GM18498 (cell line): ENCODE data around the gene LSP1.
A peak's percentile ranks its signal among the peaks of the same experiment; 100 is the strongest.

Experiments
- ATAC-seq: cut with Tn5 transposase; IDR thresholded peaks from one replicate; pipeline ENCODE4 v1.9.1; 2021; ENCODE audit warnings: mild to moderate bottlenecking, moderate library complexity; ENCODE audit not compliant: unreplicated experiment

The LSP1 gene

DNA sequence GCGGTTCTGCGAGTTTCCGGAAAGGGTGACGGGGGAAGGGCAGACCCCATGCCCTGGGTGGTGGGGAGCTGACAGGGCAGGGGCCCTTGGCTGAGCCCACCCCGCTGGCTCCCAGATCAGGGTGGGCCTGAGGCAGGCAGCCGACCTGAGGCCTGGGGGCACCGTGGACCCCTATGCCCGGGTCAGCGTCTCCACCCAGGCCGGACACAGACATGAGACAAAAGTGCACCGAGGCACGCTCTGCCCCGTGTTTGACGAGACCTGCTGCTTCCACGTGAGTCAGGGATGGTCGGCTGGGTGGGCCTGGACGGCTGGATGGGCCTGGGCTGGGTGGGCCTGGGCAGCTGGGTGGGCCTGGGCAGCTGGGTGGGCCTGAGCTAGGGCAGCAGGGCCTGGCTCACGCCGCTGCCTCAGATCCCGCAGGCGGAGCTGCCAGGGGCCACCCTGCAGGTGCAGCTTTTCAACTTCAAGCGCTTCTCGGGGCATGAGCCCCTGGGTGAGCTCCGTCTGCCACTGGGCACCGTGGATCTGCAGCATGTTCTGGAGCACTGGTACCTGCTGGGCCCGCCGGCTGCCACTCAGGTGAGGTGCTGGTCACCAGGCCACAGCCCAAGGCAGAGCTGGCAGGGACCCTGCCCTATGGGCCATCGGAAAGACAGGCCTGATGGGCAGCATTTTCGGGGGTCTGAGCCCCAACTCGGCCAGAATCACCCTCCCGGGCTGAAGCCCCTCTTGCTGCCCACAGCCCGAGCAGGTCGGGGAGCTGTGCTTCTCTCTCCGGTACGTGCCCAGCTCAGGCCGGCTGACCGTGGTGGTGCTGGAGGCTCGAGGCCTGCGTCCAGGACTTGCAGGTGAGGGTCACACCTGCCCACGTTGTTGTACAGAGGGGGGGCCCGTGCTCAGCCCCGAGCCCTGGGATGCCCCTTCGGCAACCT, 16.6 kb upstream of the LSP1 start:
- no peak for ATAC-seq

GRCh38 chr11:1837171-1838076, 15.5 kb upstream of the LSP1 start:
- ATAC-seq: peak; percentile 69

- ATAC-seq: no peak
These were observed 14.8 kb upstream of the LSP1 start for GRCh38 chr11:1838077-1838425.

DNA sequence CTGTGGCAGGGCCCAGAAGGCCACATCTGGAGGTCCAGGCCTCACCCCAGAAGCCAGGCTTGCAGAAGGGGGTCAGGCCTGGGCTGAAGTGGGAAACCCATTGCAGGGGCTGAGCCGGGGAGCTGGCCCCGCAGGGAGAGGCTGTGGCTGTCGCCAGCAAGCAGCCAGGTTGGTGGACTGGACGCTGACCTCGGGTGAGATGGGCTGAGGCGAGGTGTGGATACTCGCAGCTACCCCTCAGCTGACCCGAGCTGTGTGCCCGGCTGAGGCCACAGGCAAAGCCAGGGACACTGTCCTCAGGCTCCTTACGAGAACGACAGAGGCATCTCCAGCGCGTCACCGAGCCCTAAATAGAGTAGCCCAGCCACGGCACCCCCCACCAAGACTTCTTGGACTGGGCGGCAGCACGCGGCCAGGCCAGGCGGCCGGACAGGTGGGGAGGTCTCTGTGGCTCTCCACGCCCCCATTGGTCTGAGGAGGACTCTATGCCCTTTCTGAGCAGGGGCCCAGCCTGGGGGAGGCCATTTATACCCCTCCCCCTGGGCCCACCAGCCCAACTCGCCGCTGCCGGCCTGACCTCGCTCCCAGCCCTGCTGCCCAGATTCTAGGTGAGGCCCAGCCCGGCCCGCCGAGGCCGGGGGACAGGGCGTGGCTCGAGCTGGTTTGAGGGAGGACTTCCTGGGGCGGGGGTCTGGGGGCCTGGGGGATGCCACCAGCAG, 14.3 kb upstream of the LSP1 start, which contains the start of gene TNNI2:
TNNI2 (plus strand) TSS at position 556 of the 719 bp plus-strand sequence. CDS start 716 bp downstream, outside the sequence.
- ATAC-seq: no peak

GRCh38 chr11:1839204-1839923, 13.5 kb upstream of the LSP1 start:
- ATAC-seq: no peak

GRCh38 chr11:1839924-1840779, 12.7 kb upstream of the LSP1 start:
- ATAC-seq: peak; percentile 44

DNA sequence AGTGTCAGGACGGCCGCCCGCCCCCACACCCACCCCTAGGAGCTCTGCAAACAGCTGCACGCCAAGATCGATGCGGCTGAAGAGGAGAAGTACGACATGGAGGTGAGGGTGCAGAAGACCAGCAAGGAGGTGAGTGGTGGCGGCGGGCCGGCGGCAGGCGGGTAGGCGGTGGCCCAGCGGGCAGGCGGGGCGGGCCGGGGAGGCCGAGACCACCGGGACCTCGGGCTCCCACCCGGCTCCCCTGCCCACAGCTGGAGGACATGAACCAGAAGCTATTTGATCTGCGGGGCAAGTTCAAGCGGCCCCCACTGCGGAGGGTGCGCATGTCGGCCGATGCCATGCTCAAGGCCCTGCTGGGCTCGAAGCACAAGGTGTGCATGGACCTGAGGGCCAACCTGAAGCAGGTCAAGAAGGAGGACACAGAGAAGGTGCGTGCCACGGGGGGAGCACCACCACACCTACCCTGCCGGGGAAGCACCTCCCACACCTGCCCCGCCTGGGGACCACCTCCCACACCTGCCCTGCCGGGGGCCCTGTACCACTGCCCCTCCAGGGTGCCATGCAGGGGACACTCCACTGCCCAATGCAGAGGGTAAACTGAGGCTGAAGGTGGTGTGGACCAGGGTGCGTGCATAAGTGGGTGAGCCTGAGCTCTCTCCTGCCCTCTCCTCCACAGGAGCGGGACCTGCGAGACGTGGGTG, 12.0 kb upstream of the LSP1 start:
- no peak for ATAC-seq

DNA sequence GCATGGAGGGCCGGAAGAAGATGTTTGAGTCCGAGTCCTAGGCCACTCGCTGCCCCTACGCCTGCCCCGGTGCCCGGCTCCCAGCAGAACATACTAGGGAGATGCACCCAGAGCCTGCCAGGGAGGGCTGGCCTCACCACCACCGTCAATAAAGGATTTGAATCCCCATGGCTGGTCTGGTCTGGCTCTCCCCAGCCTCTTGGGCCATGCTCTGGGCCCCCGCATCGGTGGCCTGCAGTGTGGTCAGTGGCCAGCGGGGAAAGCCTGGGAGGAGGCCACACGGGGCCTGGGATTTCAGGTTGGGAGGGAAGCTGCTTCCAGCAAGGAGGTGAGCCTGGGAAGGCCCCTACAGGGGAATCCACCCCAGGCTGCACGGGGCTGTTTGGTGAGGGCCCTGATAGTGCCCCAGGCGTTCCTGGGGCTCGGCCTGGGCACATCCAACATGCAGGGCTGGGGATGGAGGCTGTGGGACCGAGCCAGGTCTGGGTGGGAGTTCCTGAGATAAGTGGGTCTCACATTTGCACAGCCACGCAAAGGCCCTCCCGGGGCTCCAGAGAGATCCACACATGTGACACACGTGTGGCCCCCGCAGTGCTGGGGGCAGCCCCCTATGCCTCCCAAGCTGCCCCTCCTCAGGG, 11.3 kb upstream of the LSP1 start:
- ATAC-seq: no peak

GRCh38 chr11:1842149-1843097, 10.5 kb upstream of the LSP1 start:
- ATAC-seq: no peak

DNA sequence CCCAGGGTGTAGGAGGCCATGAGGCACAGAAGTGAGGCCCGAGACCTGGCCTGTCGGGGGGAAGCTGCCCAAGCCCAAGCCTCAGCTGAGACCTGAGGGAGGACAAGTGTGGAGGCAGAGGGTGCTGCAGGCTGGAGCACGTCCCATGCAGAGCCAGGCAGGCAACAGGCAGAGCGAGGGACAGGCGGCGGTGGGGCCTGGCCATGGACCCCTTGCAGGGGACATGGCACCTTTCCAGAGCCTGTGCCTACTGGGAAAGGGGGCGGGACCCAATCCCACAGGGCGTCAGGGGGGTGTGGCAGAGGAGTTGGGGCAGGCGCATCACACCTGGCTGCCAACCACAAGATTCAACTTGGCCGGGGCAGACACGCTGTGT, 9.8 kb upstream of the LSP1 start:
- ATAC-seq: no peak

- no peak for ATAC-seq
These were observed 9.1 kb upstream of the LSP1 start for GRCh38 chr11:1843796-1844195.

DNA sequence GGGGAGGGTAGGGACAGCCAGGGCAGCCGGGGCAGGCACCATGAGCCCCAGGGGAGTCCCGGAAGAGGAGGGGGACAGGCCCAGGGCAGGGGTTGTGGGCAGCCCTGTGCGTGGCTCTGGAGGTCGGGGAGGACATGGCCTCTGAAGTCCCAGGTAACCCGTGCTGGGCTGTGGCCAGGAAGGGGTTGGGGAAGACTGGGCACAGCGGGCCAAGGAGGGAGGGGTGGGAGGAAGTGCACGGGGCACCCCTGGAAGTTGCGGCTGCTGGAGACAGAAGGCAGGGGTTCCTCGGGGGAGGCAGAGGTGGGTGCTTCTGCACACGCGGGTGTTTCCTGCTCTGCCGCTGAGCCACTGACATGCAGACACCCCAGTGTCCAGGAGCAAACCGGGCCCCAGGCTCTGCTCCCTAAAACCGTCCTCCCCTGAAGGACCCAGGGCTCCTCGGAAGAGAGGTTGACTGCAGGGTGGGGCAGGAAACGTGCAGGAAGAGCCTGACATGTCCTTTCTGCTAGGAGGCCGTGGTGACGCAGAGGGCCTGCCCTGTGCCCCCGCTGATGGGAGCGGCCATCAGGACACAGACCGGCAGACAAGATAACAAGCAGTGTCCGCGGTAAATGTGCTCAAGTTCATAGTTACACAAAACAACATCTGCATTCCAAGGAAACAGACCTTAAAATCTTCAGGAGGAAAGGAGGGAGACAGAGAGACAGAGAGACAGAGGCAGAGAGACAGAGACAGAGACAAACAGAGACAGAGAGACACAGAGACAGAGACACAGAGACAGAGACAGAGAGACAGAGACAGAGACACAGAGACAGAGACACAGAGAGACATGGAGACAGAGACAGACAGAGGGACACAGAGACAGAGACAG, 8.4 kb upstream of the LSP1 start:
- ATAC-seq: no peak

- ATAC-seq: no peak
These were observed 7.8 kb upstream of the LSP1 start for GRCh38 chr11:1845095-1845429.

DNA sequence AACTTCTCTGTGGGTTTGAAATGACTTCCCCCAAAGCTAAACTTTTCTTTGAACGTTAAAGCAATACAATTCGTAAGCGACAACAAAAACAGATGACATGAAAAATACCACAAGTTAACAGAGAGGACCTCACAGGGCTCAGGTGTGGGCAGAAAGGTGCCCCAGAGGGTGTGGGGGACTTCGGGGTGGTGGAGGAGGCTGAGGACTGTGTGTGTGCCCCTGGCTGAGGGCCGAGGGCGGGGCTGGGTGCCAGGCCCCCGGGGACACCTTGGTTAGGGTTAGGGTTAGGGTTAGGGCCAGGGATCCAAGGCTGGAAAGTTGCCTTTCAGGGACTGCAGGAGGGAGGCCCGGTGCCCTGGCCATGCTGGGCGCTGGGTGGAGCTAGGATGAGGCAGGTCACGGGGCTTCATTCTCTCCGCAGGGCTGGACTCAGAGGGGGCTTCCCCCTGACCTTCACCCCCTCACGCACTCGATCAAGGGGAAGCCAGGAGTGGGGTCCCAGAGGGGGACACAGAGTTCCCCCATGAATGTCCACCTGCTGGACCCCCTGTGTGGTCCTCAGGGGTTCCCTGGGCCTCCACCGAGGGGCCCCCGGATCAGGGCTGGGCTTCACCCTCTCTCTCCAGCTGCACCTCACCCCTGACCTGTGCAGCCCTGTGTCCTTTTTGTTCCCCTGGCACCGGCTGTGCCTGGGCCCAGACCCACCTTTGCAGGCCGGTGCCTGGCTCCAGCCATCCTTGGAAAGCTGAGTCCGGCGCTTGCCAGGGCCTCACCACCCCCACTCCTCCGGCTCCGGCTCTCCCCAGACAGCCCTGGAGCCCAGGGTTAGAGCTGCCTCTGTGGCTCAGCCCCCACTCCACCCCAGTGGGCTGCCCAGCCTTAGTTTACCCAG, 7.1 kb upstream of the LSP1 start:
- ATAC-seq: no peak

GRCh38 chr11:1846453-1846932, 6.4 kb upstream of the LSP1 start:
- no peak for ATAC-seq
